Measurements from ENCODE around the gene COL23A1. TPM values are rescaled to one million over a fixed set of nuclear protein-coding genes. Genes with fewer than 3 reads are reported as not detected.

The COL23A1 gene
- total and polyA plus RNA-seq, 2 experiments from 2014 or later: 4.8 to 8.2 TPM

DNA sequence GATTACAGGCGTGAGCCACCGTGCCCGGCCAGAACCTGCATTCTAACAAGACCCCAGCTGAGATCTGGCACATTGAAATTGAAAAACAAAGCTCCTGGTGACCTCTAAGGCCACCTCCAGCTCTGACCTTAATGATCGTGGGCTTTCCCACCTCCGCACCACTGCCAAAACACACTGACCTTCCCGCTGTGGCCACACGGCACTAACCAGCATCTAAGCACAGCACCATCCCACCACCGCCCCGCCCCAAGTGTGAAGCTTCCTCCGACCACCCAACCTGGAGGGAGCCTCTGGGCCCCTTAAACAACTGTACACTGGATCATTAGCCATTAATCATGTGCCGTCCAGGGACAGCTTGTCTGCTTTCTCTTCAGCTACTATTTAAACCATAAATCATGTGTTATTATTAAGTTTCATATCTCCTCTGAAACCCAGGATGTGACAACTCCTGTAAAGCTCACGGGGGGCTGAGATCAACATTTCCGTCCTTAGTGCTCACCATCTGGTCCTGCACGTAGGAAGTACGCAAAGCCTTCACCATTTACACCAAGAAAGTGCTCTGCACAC lies 80.6 kb downstream of the COL23A1 start:
- DNase-seq (ENCODE audit: low spot score): no peak
- Histone ChIP-seq H3K27ac (ENCODE audit: low read depth) (no peak overlapping the region), H3K4me2 (no peak overlapping the region), H3K4me3 (no peak overlapping the region), H3K36me3 (ENCODE audit: insufficient read depth) (no peaks in the 10 kb centered on the region), H3K27me3 (ENCODE audit: insufficient read depth) (no peaks in the 10 kb centered on the region), H3K9me2 (ENCODE audit: insufficient read depth) (peaks cover 4% of the 10 kb centered on the region; the same call in 1 of the 2 replicates), H3K79me2 (replicated peaks; ENCODE audit: insufficient read depth) (no peaks in the 10 kb centered on the region), H4K20me1 (replicated peaks; ENCODE audit: insufficient read depth) (no peaks in the 10 kb centered on the region), H3K4me1 (ENCODE audit: insufficient read depth) (no peaks in the 10 kb centered on the region), H2AFZ (no peak overlapping the region), H3F3A (replicated peaks; ENCODE audit: low read depth) (no peaks in the 10 kb centered on the region)
- H3K27ac Mint-ChIP-seq: no peak overlapping the region
- ATAC-seq: no peak
- H3K9me3 Mint-ChIP-seq: peaks cover 24% of the 10 kb centered on the region
- H3K4me1 Mint-ChIP-seq: no peaks in the 10 kb centered on the region
- peaks cover 6% of the 10 kb centered on the region for H3K27me3 Mint-ChIP-seq (ENCODE audit: insufficient read depth, low read depth, poor library complexity)
- TF ChIP-seq NANOG (IDR thresholded peaks at IDR 0.05; ENCODE audit: borderline replicate concordance) (no peak), JUNB (IDR thresholded peaks at IDR 0.05; ENCODE audit: unreplicated experiment) (no peak), EZH2phosphoT487 (IDR thresholded peaks at IDR 0.05; ENCODE audit: unreplicated experiment) (no peak), POLR2AphosphoS5 (IDR thresholded peaks at IDR 0.05; ENCODE audit: low read depth) (no peak), ZNF331 (CRISPR knock-in tag; IDR thresholded peaks at IDR 0.05; ENCODE audit: low read depth) (no peak), STAT1 (IDR thresholded peaks at IDR 0.05; ENCODE audit: unreplicated experiment) (no peak), CREB1 (CRISPR knock-in tag; IDR thresholded peaks at IDR 0.05; ENCODE audit: low read depth) (no peak), ZNF114 (CRISPR knock-in tag; IDR thresholded peaks at IDR 0.05) (no peak), EZH2 (IDR thresholded peaks at IDR 0.05; ENCODE audit: low read depth, unreplicated experiment) (no peak)
- TF ChIP-seq, protein P1, sequence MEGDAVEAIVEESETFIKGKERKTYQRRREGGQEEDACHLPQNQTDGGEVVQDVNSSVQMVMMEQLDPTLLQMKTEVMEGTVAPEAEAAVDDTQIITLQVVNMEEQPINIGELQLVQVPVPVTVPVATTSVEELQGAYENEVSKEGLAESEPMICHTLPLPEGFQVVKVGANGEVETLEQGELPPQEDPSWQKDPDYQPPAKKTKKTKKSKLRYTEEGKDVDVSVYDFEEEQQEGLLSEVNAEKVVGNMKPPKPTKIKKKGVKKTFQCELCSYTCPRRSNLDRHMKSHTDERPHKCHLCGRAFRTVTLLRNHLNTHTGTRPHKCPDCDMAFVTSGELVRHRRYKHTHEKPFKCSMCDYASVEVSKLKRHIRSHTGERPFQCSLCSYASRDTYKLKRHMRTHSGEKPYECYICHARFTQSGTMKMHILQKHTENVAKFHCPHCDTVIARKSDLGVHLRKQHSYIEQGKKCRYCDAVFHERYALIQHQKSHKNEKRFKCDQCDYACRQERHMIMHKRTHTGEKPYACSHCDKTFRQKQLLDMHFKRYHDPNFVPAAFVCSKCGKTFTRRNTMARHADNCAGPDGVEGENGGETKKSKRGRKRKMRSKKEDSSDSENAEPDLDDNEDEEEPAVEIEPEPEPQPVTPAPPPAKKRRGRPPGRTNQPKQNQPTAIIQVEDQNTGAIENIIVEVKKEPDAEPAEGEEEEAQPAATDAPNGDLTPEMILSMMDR (conservative IDR thresholded peaks at IDR 0.05; ENCODE audit: low read depth in 2 of 2): no peak
- TF ChIP-seq, protein P2, sequence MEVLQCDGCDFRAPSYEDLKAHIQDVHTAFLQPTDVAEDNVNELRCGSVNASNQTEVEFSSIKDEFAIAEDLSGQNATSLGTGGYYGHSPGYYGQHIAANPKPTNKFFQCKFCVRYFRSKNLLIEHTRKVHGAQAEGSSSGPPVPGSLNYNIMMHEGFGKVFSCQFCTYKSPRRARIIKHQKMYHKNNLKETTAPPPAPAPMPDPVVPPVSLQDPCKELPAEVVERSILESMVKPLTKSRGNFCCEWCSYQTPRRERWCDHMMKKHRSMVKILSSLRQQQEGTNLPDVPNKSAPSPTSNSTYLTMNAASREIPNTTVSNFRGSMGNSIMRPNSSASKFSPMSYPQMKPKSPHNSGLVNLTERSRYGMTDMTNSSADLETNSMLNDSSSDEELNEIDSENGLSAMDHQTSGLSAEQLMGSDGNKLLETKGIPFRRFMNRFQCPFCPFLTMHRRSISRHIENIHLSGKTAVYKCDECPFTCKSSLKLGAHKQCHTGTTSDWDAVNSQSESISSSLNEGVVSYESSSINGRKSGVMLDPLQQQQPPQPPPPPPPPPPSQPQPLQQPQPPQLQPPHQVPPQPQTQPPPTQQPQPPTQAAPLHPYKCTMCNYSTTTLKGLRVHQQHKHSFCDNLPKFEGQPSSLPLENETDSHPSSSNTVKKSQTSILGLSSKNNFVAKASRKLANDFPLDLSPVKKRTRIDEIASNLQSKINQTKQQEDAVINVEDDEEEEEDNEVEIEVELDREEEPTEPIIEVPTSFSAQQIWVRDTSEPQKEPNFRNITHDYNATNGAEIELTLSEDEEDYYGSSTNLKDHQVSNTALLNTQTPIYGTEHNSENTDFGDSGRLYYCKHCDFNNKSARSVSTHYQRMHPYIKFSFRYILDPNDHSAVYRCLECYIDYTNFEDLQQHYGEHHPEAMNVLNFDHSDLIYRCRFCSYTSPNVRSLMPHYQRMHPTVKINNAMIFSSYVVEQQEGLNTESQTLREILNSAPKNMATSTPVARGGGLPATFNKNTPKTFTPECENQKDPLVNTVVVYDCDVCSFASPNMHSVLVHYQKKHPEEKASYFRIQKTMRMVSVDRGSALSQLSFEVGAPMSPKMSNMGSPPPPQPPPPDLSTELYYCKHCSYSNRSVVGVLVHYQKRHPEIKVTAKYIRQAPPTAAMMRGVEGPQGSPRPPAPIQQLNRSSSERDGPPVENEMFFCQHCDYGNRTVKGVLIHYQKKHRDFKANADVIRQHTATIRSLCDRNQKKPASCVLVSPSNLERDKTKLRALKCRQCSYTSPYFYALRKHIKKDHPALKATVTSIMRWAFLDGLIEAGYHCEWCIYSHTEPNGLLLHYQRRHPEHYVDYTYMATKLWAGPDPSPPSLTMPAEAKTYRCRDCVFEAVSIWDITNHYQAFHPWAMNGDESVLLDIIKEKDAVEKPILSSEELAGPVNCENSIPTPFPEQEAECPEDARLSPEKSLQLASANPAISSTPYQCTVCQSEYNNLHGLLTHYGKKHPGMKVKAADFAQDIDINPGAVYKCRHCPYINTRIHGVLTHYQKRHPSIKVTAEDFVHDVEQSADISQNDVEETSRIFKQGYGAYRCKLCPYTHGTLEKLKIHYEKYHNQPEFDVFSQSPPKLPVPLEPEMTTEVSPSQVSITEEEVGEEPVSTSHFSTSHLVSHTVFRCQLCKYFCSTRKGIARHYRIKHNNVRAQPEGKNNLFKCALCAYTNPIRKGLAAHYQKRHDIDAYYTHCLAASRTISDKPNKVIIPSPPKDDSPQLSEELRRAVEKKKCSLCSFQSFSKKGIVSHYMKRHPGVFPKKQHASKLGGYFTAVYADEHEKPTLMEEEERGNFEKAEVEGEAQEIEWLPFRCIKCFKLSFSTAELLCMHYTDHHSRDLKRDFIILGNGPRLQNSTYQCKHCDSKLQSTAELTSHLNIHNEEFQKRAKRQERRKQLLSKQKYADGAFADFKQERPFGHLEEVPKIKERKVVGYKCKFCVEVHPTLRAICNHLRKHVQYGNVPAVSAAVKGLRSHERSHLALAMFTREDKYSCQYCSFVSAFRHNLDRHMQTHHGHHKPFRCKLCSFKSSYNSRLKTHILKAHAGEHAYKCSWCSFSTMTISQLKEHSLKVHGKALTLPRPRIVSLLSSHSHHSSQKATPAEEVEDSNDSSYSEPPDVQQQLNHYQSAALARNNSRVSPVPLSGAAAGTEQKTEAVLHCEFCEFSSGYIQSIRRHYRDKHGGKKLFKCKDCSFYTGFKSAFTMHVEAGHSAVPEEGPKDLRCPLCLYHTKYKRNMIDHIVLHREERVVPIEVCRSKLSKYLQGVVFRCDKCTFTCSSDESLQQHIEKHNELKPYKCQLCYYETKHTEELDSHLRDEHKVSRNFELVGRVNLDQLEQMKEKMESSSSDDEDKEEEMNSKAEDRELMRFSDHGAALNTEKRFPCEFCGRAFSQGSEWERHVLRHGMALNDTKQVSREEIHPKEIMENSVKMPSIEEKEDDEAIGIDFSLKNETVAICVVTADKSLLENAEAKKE (CRISPR knock-in tag; IDR thresholded peaks at IDR 0.05): no peak
- TF ChIP-seq, protein P3, sequence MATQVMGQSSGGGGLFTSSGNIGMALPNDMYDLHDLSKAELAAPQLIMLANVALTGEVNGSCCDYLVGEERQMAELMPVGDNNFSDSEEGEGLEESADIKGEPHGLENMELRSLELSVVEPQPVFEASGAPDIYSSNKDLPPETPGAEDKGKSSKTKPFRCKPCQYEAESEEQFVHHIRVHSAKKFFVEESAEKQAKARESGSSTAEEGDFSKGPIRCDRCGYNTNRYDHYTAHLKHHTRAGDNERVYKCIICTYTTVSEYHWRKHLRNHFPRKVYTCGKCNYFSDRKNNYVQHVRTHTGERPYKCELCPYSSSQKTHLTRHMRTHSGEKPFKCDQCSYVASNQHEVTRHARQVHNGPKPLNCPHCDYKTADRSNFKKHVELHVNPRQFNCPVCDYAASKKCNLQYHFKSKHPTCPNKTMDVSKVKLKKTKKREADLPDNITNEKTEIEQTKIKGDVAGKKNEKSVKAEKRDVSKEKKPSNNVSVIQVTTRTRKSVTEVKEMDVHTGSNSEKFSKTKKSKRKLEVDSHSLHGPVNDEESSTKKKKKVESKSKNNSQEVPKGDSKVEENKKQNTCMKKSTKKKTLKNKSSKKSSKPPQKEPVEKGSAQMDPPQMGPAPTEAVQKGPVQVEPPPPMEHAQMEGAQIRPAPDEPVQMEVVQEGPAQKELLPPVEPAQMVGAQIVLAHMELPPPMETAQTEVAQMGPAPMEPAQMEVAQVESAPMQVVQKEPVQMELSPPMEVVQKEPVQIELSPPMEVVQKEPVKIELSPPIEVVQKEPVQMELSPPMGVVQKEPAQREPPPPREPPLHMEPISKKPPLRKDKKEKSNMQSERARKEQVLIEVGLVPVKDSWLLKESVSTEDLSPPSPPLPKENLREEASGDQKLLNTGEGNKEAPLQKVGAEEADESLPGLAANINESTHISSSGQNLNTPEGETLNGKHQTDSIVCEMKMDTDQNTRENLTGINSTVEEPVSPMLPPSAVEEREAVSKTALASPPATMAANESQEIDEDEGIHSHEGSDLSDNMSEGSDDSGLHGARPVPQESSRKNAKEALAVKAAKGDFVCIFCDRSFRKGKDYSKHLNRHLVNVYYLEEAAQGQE (IDR thresholded peaks at IDR 0.05; ENCODE audit: unreplicated experiment): no peak
- TF ChIP-seq, protein P4, sequence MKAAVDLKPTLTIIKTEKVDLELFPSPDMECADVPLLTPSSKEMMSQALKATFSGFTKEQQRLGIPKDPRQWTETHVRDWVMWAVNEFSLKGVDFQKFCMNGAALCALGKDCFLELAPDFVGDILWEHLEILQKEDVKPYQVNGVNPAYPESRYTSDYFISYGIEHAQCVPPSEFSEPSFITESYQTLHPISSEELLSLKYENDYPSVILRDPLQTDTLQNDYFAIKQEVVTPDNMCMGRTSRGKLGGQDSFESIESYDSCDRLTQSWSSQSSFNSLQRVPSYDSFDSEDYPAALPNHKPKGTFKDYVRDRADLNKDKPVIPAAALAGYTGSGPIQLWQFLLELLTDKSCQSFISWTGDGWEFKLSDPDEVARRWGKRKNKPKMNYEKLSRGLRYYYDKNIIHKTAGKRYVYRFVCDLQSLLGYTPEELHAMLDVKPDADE (IDR thresholded peaks at IDR 0.05): no peak
- no peak overlapping the region for H3K4me3 Mint-ChIP-seq
- peaks cover 14% of the 10 kb centered on the region for H3K36me3 Mint-ChIP-seq (ENCODE audit: low read depth)

Measured in GM23338 (cell line).